Smooth muscle cell of the umbilical artery (primary cell): ENCODE data around the gene KRTAP20-3. TPM values are rescaled to one million over a fixed set of nuclear protein-coding genes. Genes with fewer than 3 reads are reported as not detected.

Experiments used
- total RNA-seq: library from RNA; depleted of rRNA; stranded (reverse); fragments of >200 nt; gene quantifications from 2 replicates; pipeline ENCODE4 v1.2.3, GENCODE V29; 2014

Gene KRTAP20-3
- total RNA-seq: not detected in 2 replicates

GRCh38 chr21:30642564-30642963 lies at the start of gene KRTAP20-3:
Gene KRTAP20-3 (plus strand): TSS chr21:30642864.

GRCh38 chr21:30598802-30599201 lies 43.9 kb upstream of the KRTAP20-3 start, which contains the start of gene KRTAP6-2:
Gene KRTAP6-2 (minus strand): TSS chr21:30598902. CDS start chr21:30598874, 28 bp downstream.

GRCh38 chr21:30600787-30601186 lies 41.9 kb upstream of the KRTAP20-3 start, which contains the start of gene KRTAP22-1:
Gene KRTAP22-1 (plus strand): TSS chr21:30601087.

GRCh38 chr21:30613836-30614235 lies 28.8 kb upstream of the KRTAP20-3 start, which contains the start of gene KRTAP6-1:
Gene KRTAP6-1 (minus strand): TSS chr21:30613930. CDS start chr21:30613904, 26 bp downstream.

GRCh38 chr21:30616125-30616524 lies 26.5 kb upstream of the KRTAP20-3 start, which contains the start of gene KRTAP20-1:
Gene KRTAP20-1 (plus strand): TSS chr21:30616425. CDS start chr21:30616455, 30 bp downstream.

GRCh38 chr21:30620522-30620921 lies 22.1 kb upstream of the KRTAP20-3 start, which contains the start of gene KRTAP20-4:
Gene KRTAP20-4 (plus strand): TSS chr21:30620627.

GRCh38 chr21:30634906-30635305 lies 7.8 kb upstream of the KRTAP20-3 start, which contains the start of gene KRTAP20-2:
Gene KRTAP20-2 (plus strand): TSS chr21:30635206. CDS start chr21:30635264, 58 bp downstream.

Other genes starting within 250 kb of the KRTAP20-3 start
- not detected in 2 replicates for gene KRTAP13-1, start 246.8 kb upstream of the KRTAP20-3 start, total RNA-seq
- gene KRTAP13-3, start 216.9 kb upstream of the KRTAP20-3 start, total RNA-seq: not detected in 2 replicates
- gene KRTAP13-4, start 212.6 kb upstream of the KRTAP20-3 start, total RNA-seq: not detected in 2 replicates
- gene KRTAP15-1, start 202.6 kb upstream of the KRTAP20-3 start, total RNA-seq: not detected in 2 replicates
- not detected in 2 replicates for gene KRTAP19-1, start 162.5 kb upstream of the KRTAP20-3 start, total RNA-seq
- gene KRTAP19-2, start 155.4 kb upstream of the KRTAP20-3 start, total RNA-seq: not detected in 2 replicates
- not detected in 2 replicates for gene KRTAP19-3, start 150.9 kb upstream of the KRTAP20-3 start, total RNA-seq
- not detected in 2 replicates for gene KRTAP19-4, start 145.7 kb upstream of the KRTAP20-3 start, total RNA-seq
- gene KRTAP19-5, start 140.7 kb upstream of the KRTAP20-3 start, total RNA-seq: not detected in 2 replicates
- not detected in 2 replicates for gene KRTAP19-6, start 101.0 kb upstream of the KRTAP20-3 start, total RNA-seq
- gene KRTAP19-7, start 81.5 kb upstream of the KRTAP20-3 start, total RNA-seq: not detected in 2 replicates
- not detected in 2 replicates for gene KRTAP22-2, start 52.5 kb upstream of the KRTAP20-3 start, total RNA-seq
- gene KRTAP6-3, start 50.4 kb upstream of the KRTAP20-3 start, total RNA-seq: not detected in 2 replicates
- not detected in 2 replicates for gene KRTAP6-2, start 44.0 kb upstream of the KRTAP20-3 start, total RNA-seq
- not detected in 2 replicates for gene KRTAP22-1, start 41.8 kb upstream of the KRTAP20-3 start, total RNA-seq
- not detected in 2 replicates for gene KRTAP6-1, start 28.9 kb upstream of the KRTAP20-3 start, total RNA-seq
- gene KRTAP20-1, start 26.4 kb upstream of the KRTAP20-3 start, total RNA-seq: not detected in 2 replicates
- not detected in 2 replicates for gene KRTAP20-4, start 22.2 kb upstream of the KRTAP20-3 start, total RNA-seq
- not detected in 2 replicates for gene KRTAP20-2, start 7.7 kb upstream of the KRTAP20-3 start, total RNA-seq
- gene KRTAP21-3, start 75.9 kb downstream of the KRTAP20-3 start, total RNA-seq: not detected in 2 replicates
- not detected in 2 replicates for gene KRTAP21-2, start 104.4 kb downstream of the KRTAP20-3 start, total RNA-seq
- gene KRTAP21-1, start 112.6 kb downstream of the KRTAP20-3 start, total RNA-seq: not detected in 2 replicates
- not detected in 2 replicates for gene KRTAP8-1, start 170.4 kb downstream of the KRTAP20-3 start, total RNA-seq
- not detected in 2 replicates for gene KRTAP7-1, start 186.9 kb downstream of the KRTAP20-3 start, total RNA-seq
- not detected in 2 replicates for gene KRTAP11-1, start 238.7 kb downstream of the KRTAP20-3 start, total RNA-seq